GM21526 (cell line): ENCODE data around the gene TAS2R43.
"Not testable (repeated sequence)": the region's sequence is repeated elsewhere in the genome, so short reads cannot be mapped to it uniquely, and the experiment has no call there.

Source experiments
- ATAC-seq: cut with Tn5 transposase; IDR thresholded peaks from one replicate; pipeline ENCODE4 v1.9.1; 2021; ENCODE audit warnings: moderate library complexity; ENCODE audit not compliant: unreplicated experiment, low FRiP score

Gene TAS2R43

GRCh38 chr12:11062194-11062593, 29.9 kb downstream of the TAS2R43 start, which contains the start of gene TAS2R46:
Gene TAS2R46, minus strand, starts transcription at chr12:11062294. Its CDS starts 0 bp downstream, at chr12:11062294.
- not testable (repeated sequence) for ATAC-seq

- ATAC-seq: no peak
Measured at GRCh38 chr12:11059784-11060183, 32.3 kb downstream of the TAS2R43 start.

GRCh38 chr12:11059041-11059440, 33.1 kb downstream of the TAS2R43 start:
- no peak for ATAC-seq

- no peak for ATAC-seq
Measured at GRCh38 chr12:11055306-11055705, 36.8 kb downstream of the TAS2R43 start.

- ATAC-seq: not testable (repeated sequence)
Measured at GRCh38 chr12:11049806-11050531, 42.1 kb downstream of the TAS2R43 start.

- not testable (repeated sequence) for ATAC-seq
Measured at GRCh38 chr12:11041366-11041765, 50.7 kb downstream of the TAS2R43 start.
